ENCODE measurements around the gene CPS1. TPM values are rescaled to one million over a fixed set of nuclear protein-coding genes. Genes with fewer than 3 reads are reported as not detected.

The CPS1 gene
- total and polyA plus RNA-seq, 7 donors: 0.11 to 2.3 (median 0.55) TPM

GRCh38 chr2:210676067-210676466, 119.7 kb downstream of the CPS1 start:
- H3K4me3 ChIP-seq: no peak overlapping the region
- DNase-seq: no peak
- intact Hi-C loops (cut with DNase I): no loop called here
- H3K27me3 ChIP-seq (ENCODE audit: insufficient read depth in 3 of 3, low read length in 2 of 3): no peaks in the 10 kb centered on the region
- no peak overlapping the region for H3K27ac ChIP-seq
- H3K36me3 ChIP-seq (ENCODE audit: insufficient read depth in 1 of 2, low read depth in 1 of 2): no peaks in the 10 kb centered on the region
- no peak for ATAC-seq
- no peaks in the 10 kb centered on the region for H3K9me3 ChIP-seq
- no peaks in the 10 kb centered on the region for H3K4me1 ChIP-seq
- WGBS, 3 donors: 77 to 87% (median 84%) methylated on average over 3 of the region's 3 CpGs
- TF ChIP-seq CTCF (IDR thresholded peaks at IDR 0.05): no peak

- no peak overlapping the region for H3K4me3 ChIP-seq
- no peaks in the 10 kb centered on the region for H3K27me3 ChIP-seq (ENCODE audit: insufficient read depth in 3 of 3, low read length in 2 of 3)
- H3K36me3 ChIP-seq (ENCODE audit: insufficient read depth in 1 of 2, low read depth in 1 of 2): no peaks in the 10 kb centered on the region
- TF ChIP-seq CTCF (IDR thresholded peaks at IDR 0.05): no peak
- H3K9me3 ChIP-seq: no peaks in the 10 kb centered on the region
- ATAC-seq (no peak), DNase-seq (no peak)
- H3K27ac ChIP-seq: no peak overlapping the region
- no peaks in the 10 kb centered on the region for H3K4me1 ChIP-seq
- intact Hi-C loops (cut with DNase I): no loop called here
These were observed 125.1 kb downstream of the CPS1 start for GRCh38 chr2:210681491-210681890.

- Histone ChIP-seq H3K36me3 (ENCODE audit: insufficient read depth in 1 of 2, low read depth in 1 of 2) (no peaks in the 10 kb centered on the region), H3K27ac (no peak overlapping the region), H3K9me3 (no peaks in the 10 kb centered on the region), H3K4me3 (no peak overlapping the region), H3K4me1 (no peaks in the 10 kb centered on the region), H3K27me3 (ENCODE audit: insufficient read depth in 3 of 3, low read length in 2 of 3) (no peaks in the 10 kb centered on the region)
- WGBS, 3 donors: 62 to 75% (median 72%) methylated on average over 3 of the region's 3 CpGs
- TF ChIP-seq CTCF (IDR thresholded peaks at IDR 0.05): no peak
- ATAC-seq (no peak), DNase-seq (no peak)
- intact Hi-C loops (cut with DNase I): no loop called here
These were observed 130.0 kb downstream of the CPS1 start for GRCh38 chr2:210686401-210686800.

- H3K27ac ChIP-seq: no peak overlapping the region
These were observed 131.5 kb downstream of the CPS1 start for GRCh38 chr2:210687786-210688470.

More at GRCh38 chr2:210687786-210688470, 131.5 kb downstream of the CPS1 start:
- H3K9me3 ChIP-seq: no peaks in the 10 kb centered on the region
- ATAC-seq (no peak), DNase-seq (no peak)
- no peaks in the 10 kb centered on the region for H3K36me3 ChIP-seq (ENCODE audit: insufficient read depth in 1 of 2, low read depth in 1 of 2)
- 84 to 91% (median 89%) methylated on average over 1 of the region's 1 CpG for WGBS, 3 donors
- no peak for TF ChIP-seq CTCF (IDR thresholded peaks at IDR 0.05)
- intact Hi-C loops (cut with DNase I): no loop called here
- no peak overlapping the region for H3K4me3 ChIP-seq
- no peaks in the 10 kb centered on the region for H3K4me1 ChIP-seq
- no peaks in the 10 kb centered on the region for H3K27me3 ChIP-seq (ENCODE audit: insufficient read depth in 3 of 3, low read length in 2 of 3)
